Activated T-cell treated with anti-CD3 and anti-CD28 coated beads for 24 hours (primary cell): ENCODE data around the gene PCNP.
A peak's percentile ranks its signal among the peaks of the same experiment; 100 is the strongest.
"Not testable (repeated sequence)": the region's sequence is repeated elsewhere in the genome, so short reads cannot be mapped to it uniquely, and the experiment has no call there.

Experiments
- DNase-seq: peaks from one replicate; pipeline ENCODE4 v3.0.0-alpha.2; 2020; ENCODE audit warnings: low read depth

Gene PCNP

GRCh38 chr3:101633186-101633585 is 59.2 kb downstream of the PCNP start:
- DNase-seq = no peak

GRCh38 chr3:101634591-101635196 is 60.7 kb downstream of the PCNP start:
- no peak for DNase-seq

GRCh38 chr3:101635345-101635744 is 61.4 kb downstream of the PCNP start:
- DNase-seq = no peak

GRCh38 chr3:101635954-101636798 is 62.2 kb downstream of the PCNP start:
- peak; percentile 51 for DNase-seq

- no peak for DNase-seq
These were observed 63.5 kb downstream of the PCNP start for GRCh38 chr3:101637451-101637850.

GRCh38 chr3:101638261-101638745 is 64.3 kb downstream of the PCNP start:
- no peak for DNase-seq

GRCh38 chr3:101639280-101639963 is 65.4 kb downstream of the PCNP start:
- no peak for DNase-seq

- no peak for DNase-seq
These were observed 66.3 kb downstream of the PCNP start for GRCh38 chr3:101640256-101640655.

GRCh38 chr3:101641397-101642115 is 67.6 kb downstream of the PCNP start:
- DNase-seq = not testable (repeated sequence)

GRCh38 chr3:101642441-101642840 is 68.5 kb downstream of the PCNP start:
- DNase-seq = no peak

- DNase-seq = no peak
These were observed 69.2 kb downstream of the PCNP start for GRCh38 chr3:101643009-101643844.
